K562 (cell line): Measurements from ENCODE around the gene IL17REL.

ENCODE experiments used
- CHD1 ChIP-seq: fragments of 200-600 bp; sonication (generic); IDR thresholded peaks from one replicate; pipeline ENCODE4 v1.6.1; 2012; ENCODE audit warnings: mild to moderate bottlenecking, moderate library complexity, low read length, inconsistent platforms
- POLR2A ChIP-seq: fragments of 450-650 bp; conservative IDR thresholded peaks from 2 replicates; pipeline ENCODE4 v1.6.1; 2016
- ZNF175 ChIP-seq: fragments of 200-800 bp; sonication (Bioruptor generic); IDR thresholded peaks from 2 replicates; pipeline ENCODE4 v1.6.1; 2016; ENCODE audit warnings: low read depth, mild to moderate bottlenecking, missing genetic modification characterization, missing compliant biosample characterization
- ZNF253 ChIP-seq: fragments of 250-450 bp; sonication (Bioruptor Pico); conservative IDR thresholded peaks from 2 replicates; pipeline ENCODE4 v1.6.1; 2021; ENCODE audit warnings: mild to moderate bottlenecking
- TF ChIP-seq, protein P1 (sequence below), 3 experiments: IDR thresholded peaks in 2 of 3; conservative IDR thresholded peaks in 1 of 3; 2 replicates each; pipeline ENCODE4 v1.5.1; 2011 to 2012; ENCODE audit warnings: low read length in 3 of 3, mild to moderate bottlenecking in 3 of 3, control low read depth in 2 of 3, improper control_type of control experiment in 1 of 3, inconsistent platforms in 1 of 3, low read depth in 1 of 3, mixed read lengths in 1 of 3, moderate library complexity in 1 of 3; ENCODE audit not compliant: insufficient read depth in 2 of 3

DNA sequence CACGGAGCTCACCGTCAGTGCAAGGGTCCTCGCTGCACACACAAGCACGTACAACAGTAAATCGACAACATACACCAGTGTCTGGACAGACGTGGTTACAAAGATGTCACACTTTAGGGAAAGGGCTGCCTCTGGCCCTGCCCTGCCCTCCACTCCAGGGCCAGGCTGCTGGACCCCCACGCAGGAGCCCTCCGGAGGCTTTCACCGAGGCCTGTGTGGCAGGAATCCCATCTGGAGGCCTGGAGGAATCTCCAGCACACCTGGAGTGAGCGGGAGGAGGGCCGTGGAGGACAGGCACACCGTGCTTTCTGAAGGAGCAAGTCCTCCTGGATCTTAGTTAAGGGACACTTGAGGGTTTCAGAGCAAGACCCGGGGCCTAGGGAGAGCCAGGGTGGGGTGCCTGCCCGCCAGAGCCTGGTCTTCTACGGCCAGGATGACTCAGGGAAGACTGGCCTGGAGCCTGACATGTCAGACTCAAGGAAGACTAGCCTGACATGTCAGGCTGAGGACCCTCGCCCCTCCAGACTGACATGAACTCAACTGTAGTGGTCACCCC is 54.1 kb downstream of the IL17REL start:
- TF ChIP-seq ZNF253 (CRISPR knock-in tag) (no peak), CHD1 (no peak), POLR2A (no peak), ZNF175 (CRISPR knock-in tag) (no peak)
- TF ChIP-seq, protein P1, sequence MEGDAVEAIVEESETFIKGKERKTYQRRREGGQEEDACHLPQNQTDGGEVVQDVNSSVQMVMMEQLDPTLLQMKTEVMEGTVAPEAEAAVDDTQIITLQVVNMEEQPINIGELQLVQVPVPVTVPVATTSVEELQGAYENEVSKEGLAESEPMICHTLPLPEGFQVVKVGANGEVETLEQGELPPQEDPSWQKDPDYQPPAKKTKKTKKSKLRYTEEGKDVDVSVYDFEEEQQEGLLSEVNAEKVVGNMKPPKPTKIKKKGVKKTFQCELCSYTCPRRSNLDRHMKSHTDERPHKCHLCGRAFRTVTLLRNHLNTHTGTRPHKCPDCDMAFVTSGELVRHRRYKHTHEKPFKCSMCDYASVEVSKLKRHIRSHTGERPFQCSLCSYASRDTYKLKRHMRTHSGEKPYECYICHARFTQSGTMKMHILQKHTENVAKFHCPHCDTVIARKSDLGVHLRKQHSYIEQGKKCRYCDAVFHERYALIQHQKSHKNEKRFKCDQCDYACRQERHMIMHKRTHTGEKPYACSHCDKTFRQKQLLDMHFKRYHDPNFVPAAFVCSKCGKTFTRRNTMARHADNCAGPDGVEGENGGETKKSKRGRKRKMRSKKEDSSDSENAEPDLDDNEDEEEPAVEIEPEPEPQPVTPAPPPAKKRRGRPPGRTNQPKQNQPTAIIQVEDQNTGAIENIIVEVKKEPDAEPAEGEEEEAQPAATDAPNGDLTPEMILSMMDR (IDR thresholded peaks at IDR 0.05 in 2 of 3, conservative IDR thresholded peaks at IDR 0.05 in 1 of 3; ENCODE audit: insufficient read depth in 2 of 3, low read depth in 1 of 3, low read length in 3 of 3) = no peak
